DND-41 (cell line): ENCODE measurements around the gene TMEM243.

ENCODE experiments used
- ATAC-seq: fragments of 200-7000 bp; cut with Tn5 transposase; 3 replicates; pipeline ENCODE4 v1.9.1; 2021; ENCODE audit warnings: low read depth; ENCODE audit not compliant: insufficient read depth
- DNase-seq: peaks from one replicate; pipeline ENCODE4 v3.0.0-alpha.2; 2020
- H2AFZ ChIP-seq: 2 replicates; pipeline ENCODE4 v1.6.0; 2012; ENCODE audit warnings: low read depth, low read length
- H3K27ac ChIP-seq: 2 replicates; pipeline ENCODE4 v1.5.1; 2012; ENCODE audit warnings: low read length, inconsistent platforms
- H3K27me3 ChIP-seq: fragments of 200-600 bp; sonication (generic); 2 replicates; pipeline ENCODE4 v1.6.0; 2012; ENCODE audit warnings: low read length, mild to moderate bottlenecking, inconsistent platforms; ENCODE audit not compliant: insufficient read depth, poor library complexity
- H3K36me3 ChIP-seq: 2 replicates; pipeline ENCODE4 v1.5.1; 2012; ENCODE audit warnings: low read length, inconsistent platforms; ENCODE audit not compliant: insufficient read depth
- H3K4me1 ChIP-seq: 2 replicates; pipeline ENCODE4 v1.5.1; 2012; ENCODE audit warnings: mild to moderate bottlenecking, low read length; ENCODE audit not compliant: insufficient read depth
- H3K4me2 ChIP-seq: 2 replicates; pipeline ENCODE4 v1.6.0; 2012; ENCODE audit warnings: mild to moderate bottlenecking, moderate library complexity, low read length, inconsistent platforms; ENCODE audit not compliant: insufficient read depth
- H3K4me3 ChIP-seq, 2 experiments: fragments of 200-600 bp in 1 of 2; shearing (Covaris generic) in 1 of 2; 2 replicates each; pipeline ENCODE4 v1.5.1; 2012 to 2016; ENCODE audit warnings: inconsistent platforms in 2 of 2, low read length in 2 of 2, mild to moderate bottlenecking in 2 of 2, low read depth in 1 of 2, moderate library complexity in 1 of 2
- H3K79me2 ChIP-seq: 2 replicates; pipeline ENCODE4 v1.6.0; 2012; ENCODE audit warnings: low read length, inconsistent platforms; ENCODE audit not compliant: insufficient read depth
- H3K9ac ChIP-seq: 2 replicates; pipeline ENCODE4 v1.6.0; 2012; ENCODE audit warnings: low read depth, mild to moderate bottlenecking, inconsistent platforms, low read length, moderate library complexity
- H3K9me3 ChIP-seq: 2 replicates; pipeline ENCODE4 v1.5.1; 2012; ENCODE audit warnings: low read length, moderate library complexity, mild to moderate bottlenecking, inconsistent platforms; ENCODE audit not compliant: insufficient read depth, severe bottlenecking
- H4K20me1 ChIP-seq: 2 replicates; pipeline ENCODE4 v1.6.0; 2012; ENCODE audit warnings: low read length; ENCODE audit not compliant: insufficient read depth
- EZH2 ChIP-seq: IDR thresholded peaks from 3 replicates; pipeline ENCODE4 v1.6.1; 2012; ENCODE audit warnings: borderline replicate concordance, low read depth, mild to moderate bottlenecking, moderate library complexity, low read length, inconsistent platforms; ENCODE audit not compliant: severe bottlenecking
- TF ChIP-seq, protein P1 (sequence below): IDR thresholded peaks from 2 replicates; pipeline ENCODE4 v1.5.1; 2012; ENCODE audit warnings: borderline replicate concordance, low read length, moderate library complexity, mild to moderate bottlenecking; ENCODE audit not compliant: poor library complexity, severe bottlenecking; ENCODE audit errors: extremely low read depth

Gene TMEM243

DNA sequence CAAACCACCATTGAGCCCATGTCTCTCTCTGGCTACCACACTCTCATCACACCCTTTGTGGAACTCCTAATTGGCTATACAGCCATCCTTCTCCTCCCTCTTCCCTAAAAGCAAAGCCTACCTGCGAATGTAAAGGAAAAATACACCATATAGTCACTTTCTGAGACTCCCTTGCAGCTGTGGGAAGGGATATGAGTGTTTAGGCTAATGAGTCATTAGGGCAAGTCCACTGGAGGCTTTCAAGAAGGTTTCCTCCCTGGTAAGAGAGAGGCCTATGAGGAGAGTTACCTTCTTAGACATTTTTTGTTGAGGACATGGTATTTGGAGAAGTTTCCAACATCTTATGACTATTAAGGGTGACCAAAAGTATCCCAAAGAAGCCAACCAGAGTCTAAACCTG is 4.1 kb upstream of the TMEM243 start:
- Histone ChIP-seq H3K9ac (no peak overlapping the region), H3K4me1 (peaks cover 15% of the 10 kb centered on the region), H3K4me2 (no peak overlapping the region), H3K27ac (no peak overlapping the region), H3K9me3 (no peaks in the 10 kb centered on the region), H3K27me3 (peaks cover 40% of the 10 kb centered on the region), H4K20me1 (no peaks in the 10 kb centered on the region), H3K36me3 (peaks cover 3% of the 10 kb centered on the region; the same call in 1 of the 2 replicates), H3K4me3 (no peak overlapping the region), H2AFZ (no peak overlapping the region), H3K79me2 (peaks cover 14% of the 10 kb centered on the region)
- ATAC-seq: no peak
- no peak for DNase-seq
- no peak for TF ChIP-seq EZH2
- TF ChIP-seq, protein P1, sequence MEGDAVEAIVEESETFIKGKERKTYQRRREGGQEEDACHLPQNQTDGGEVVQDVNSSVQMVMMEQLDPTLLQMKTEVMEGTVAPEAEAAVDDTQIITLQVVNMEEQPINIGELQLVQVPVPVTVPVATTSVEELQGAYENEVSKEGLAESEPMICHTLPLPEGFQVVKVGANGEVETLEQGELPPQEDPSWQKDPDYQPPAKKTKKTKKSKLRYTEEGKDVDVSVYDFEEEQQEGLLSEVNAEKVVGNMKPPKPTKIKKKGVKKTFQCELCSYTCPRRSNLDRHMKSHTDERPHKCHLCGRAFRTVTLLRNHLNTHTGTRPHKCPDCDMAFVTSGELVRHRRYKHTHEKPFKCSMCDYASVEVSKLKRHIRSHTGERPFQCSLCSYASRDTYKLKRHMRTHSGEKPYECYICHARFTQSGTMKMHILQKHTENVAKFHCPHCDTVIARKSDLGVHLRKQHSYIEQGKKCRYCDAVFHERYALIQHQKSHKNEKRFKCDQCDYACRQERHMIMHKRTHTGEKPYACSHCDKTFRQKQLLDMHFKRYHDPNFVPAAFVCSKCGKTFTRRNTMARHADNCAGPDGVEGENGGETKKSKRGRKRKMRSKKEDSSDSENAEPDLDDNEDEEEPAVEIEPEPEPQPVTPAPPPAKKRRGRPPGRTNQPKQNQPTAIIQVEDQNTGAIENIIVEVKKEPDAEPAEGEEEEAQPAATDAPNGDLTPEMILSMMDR: no peak

- H3K4me1 ChIP-seq: peaks cover 36% of the 10 kb centered on the region
- peak overlapping the region; percentile 84 for H3K4me2 ChIP-seq
- H4K20me1 ChIP-seq: no peaks in the 10 kb centered on the region
- H3K4me3 ChIP-seq: peak overlapping the region; percentile 62 to 85; a peak in 3 of 4 replicates
- H3K27me3 ChIP-seq: peaks cover 36% of the 10 kb centered on the region
- H3K79me2 ChIP-seq: peaks cover 40% of the 10 kb centered on the region
- H3K36me3 ChIP-seq: peaks cover 16% of the 10 kb centered on the region
- H3K27ac ChIP-seq: no peak overlapping the region
- DNase-seq (no peak), ATAC-seq (no peak)
- H3K9ac ChIP-seq: peak overlapping the region; percentile 81
- no peak for TF ChIP-seq EZH2
- TF ChIP-seq, protein P1: no peak
- H3K9me3 ChIP-seq: no peaks in the 10 kb centered on the region
- peak overlapping the region; percentile 87; the same call in 1 of the 2 replicates for H2AFZ ChIP-seq
Measured at GRCh38 chr7:87220734-87221215, 1.2 kb upstream of the TMEM243 start.

DNA sequence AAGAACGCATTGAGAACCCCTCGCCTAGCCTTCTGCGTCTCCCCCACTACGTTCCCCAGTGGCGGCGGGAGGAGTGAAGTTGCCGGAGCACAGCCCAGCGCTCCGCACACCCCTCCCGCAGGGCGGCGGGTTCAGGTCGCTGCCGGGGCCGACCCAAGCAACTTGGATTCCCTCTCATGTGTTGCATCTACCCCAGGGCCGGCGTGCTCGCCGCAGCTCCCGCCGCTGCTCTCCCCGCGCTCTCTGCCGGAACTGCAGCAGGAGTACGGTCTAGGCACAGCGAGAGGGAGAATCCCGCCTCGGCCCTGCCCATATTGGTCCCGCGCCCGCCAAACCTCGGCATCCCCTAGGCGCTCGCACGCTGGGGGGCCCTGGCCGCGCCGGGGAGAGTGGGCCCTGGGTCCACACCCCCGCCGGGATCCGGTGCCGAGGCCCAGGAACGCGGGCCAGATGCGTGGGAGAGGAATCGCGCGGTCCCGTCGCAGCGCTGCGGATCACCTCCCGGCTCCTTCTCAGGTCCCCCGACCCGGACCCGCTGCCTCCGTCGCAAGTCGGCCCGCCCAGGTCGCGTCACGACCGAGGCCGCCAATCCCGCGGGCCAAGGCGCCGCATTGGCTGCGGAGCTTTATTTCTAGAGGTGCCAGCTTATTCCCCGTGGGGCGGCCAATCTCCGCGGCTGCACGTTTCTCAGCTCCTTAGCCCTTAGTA is 648 bp upstream of the TMEM243 start:
- Histone ChIP-seq H3K4me2 (peak overlapping the region; percentile 84), H3K36me3 (peaks cover 16% of the 10 kb centered on the region), H3K79me2 (peaks cover 44% of the 10 kb centered on the region), H3K27me3 (peaks cover 36% of the 10 kb centered on the region), H2AFZ (peak overlapping the region; percentile 87), H3K4me1 (peaks cover 36% of the 10 kb centered on the region), H3K9me3 (no peaks in the 10 kb centered on the region), H3K9ac (peak overlapping the region; percentile 81), H3K27ac (peak overlapping the region; percentile 76), H3K4me3 (peak overlapping the region; percentile 62 to 85), H4K20me1 (no peaks in the 10 kb centered on the region)
- ATAC-seq (peak; percentile 80), DNase-seq (peak; percentile 81)
- TF ChIP-seq, protein P1: no peak
- TF ChIP-seq EZH2: no peak
